Endothelial cell of umbilical vein (primary cell): ENCODE measurements around the gene ATP5F1B.

Experiments
- CTCF ChIP-seq, 2 donors: IDR thresholded peaks; 1 replicate in 1 of 2; 2 replicates in 1 of 2; pipeline ENCODE4 v1.5.1; 2011; ENCODE audit warnings: low read length in 2 of 2, mild to moderate bottlenecking in 2 of 2, moderate library complexity in 2 of 2, control low read depth in 1 of 2, inconsistent platforms in 1 of 2, low read depth in 1 of 2; ENCODE audit not compliant: insufficient read depth in 1 of 2; ENCODE audit errors: extremely low read depth in 1 of 2
- EZH2 ChIP-seq: IDR thresholded peaks from 2 replicates; pipeline ENCODE4 v1.6.1; 2012; ENCODE audit warnings: borderline replicate concordance, low read depth, mild to moderate bottlenecking, moderate library complexity, low read length, inconsistent platforms; ENCODE audit not compliant: severe bottlenecking
- FOS ChIP-seq: IDR thresholded peaks from 2 replicates; pipeline ENCODE4 v1.6.1; 2011; ENCODE audit warnings: mild to moderate bottlenecking, low read length, moderate library complexity, borderline replicate concordance; ENCODE audit not compliant: insufficient read depth
- JUN ChIP-seq: IDR thresholded peaks from 2 replicates; pipeline ENCODE4 v1.6.1; 2011; ENCODE audit warnings: borderline replicate concordance, low read depth; ENCODE audit not compliant: insufficient read length, insufficient read depth
- POLR2A ChIP-seq: IDR thresholded peaks from 2 replicates; pipeline ENCODE4 v1.6.1; 2012; ENCODE audit warnings: low read depth, mild to moderate bottlenecking, control low read depth, low read length
- POLR2AphosphoS5 ChIP-seq: IDR thresholded peaks from 2 replicates; pipeline ENCODE4 v1.6.1; 2012; ENCODE audit warnings: low read depth, mild to moderate bottlenecking, control low read depth, low read length, moderate library complexity; ENCODE audit not compliant: insufficient read depth

DNA sequence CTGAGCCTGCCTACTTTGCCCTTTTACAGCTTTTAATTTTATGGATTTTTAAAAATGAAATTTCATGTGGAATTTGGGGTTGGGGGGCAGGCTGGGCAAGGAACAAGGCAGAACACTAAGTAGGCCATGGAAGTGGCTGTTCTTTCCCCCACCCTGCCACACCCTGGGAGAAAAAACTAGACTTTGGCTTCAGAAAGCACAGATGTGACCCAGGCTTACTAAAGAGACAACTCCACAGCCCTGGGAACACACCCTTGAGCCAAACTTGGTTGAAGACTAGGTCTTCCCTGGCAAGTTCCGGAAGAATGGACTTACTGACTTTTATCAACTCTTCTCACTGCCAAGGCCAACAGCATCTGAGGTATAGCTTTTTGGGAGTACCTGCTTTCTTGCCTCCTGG is 56.0 kb downstream of the ATP5F1B start:
- TF ChIP-seq POLR2AphosphoS5, result no peak
- no peak for TF ChIP-seq EZH2
- no peak for TF ChIP-seq POLR2A
- no peak for TF ChIP-seq JUN
- TF ChIP-seq CTCF (IDR thresholded peaks at IDR 0.05; ENCODE audit: extremely low read depth in 1 of 2, insufficient read depth in 1 of 2, low read depth in 1 of 2, low read length in 2 of 2), result no peak
- TF ChIP-seq FOS, result no peak
